Esophagus squamous epithelium (tissue), 4 donors: ENCODE measurements around the gene GAS7.

Experiments used
- POLR2A ChIP-seq, 4 donors: fragments of 450-650 bp; IDR thresholded peaks; one replicate each; pipeline ENCODE4 v1.6.1; 2017; ENCODE audit warnings: antibody characterized with exemption in 4 of 4, mild to moderate bottlenecking in 4 of 4, moderate library complexity in 3 of 4
- TF ChIP-seq, protein P1 (sequence below), 6 experiments: fragments of 450-650 bp in 4 of 6; fragments of 200-600 bp in 2 of 6; sonication (generic) in 2 of 6; IDR thresholded peaks; one replicate each; pipeline ENCODE4 v1.5.1; 2016 to 2019; ENCODE audit warnings: antibody characterized with exemption in 6 of 6, mild to moderate bottlenecking in 4 of 6, moderate library complexity in 4 of 6

DNA sequence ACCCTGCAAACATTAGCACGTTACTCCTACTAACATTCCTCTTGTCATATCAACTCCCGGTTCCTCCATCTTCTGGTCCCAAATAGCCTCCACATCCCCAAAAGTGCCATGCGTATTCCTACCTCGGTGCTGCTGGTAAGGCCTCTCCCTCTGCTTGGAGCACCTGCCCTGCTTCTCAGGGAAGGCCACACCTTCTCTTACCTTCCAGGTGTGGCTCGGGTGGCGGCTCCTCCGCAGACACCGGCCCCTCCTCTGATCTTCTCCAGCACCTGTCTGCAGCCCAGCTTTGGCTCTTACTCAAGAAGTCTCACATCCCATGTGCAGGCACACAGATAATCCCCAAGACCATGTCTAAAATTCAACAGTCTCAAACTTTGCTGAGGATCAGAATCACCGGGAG is 92.3 kb downstream of the GAS7 start:
- TF ChIP-seq, protein P1, sequence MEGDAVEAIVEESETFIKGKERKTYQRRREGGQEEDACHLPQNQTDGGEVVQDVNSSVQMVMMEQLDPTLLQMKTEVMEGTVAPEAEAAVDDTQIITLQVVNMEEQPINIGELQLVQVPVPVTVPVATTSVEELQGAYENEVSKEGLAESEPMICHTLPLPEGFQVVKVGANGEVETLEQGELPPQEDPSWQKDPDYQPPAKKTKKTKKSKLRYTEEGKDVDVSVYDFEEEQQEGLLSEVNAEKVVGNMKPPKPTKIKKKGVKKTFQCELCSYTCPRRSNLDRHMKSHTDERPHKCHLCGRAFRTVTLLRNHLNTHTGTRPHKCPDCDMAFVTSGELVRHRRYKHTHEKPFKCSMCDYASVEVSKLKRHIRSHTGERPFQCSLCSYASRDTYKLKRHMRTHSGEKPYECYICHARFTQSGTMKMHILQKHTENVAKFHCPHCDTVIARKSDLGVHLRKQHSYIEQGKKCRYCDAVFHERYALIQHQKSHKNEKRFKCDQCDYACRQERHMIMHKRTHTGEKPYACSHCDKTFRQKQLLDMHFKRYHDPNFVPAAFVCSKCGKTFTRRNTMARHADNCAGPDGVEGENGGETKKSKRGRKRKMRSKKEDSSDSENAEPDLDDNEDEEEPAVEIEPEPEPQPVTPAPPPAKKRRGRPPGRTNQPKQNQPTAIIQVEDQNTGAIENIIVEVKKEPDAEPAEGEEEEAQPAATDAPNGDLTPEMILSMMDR (IDR thresholded peaks at IDR 0.05) = no peak
- TF ChIP-seq POLR2A (IDR thresholded peaks at IDR 0.05) = no peak
